ENCODE data around the gene AP2M1.

GRCh38 chr3:184164648-184165330 is 9.9 kb upstream of the AP2M1 start:
- TF ChIP-seq POLR2AphosphoS5 (IDR thresholded peaks at IDR 0.05; ENCODE audit: low read depth, low read length), result no peak
- TF ChIP-seq EP300 (IDR thresholded peaks at IDR 0.05; ENCODE audit: borderline replicate concordance in 1 of 2, low read depth in 1 of 2, low read length in 1 of 2), result no peak
- TF ChIP-seq RAD21 (IDR thresholded peaks at IDR 0.05; ENCODE audit: low read length), result no peak
- TF ChIP-seq YY1 (IDR thresholded peaks at IDR 0.05; ENCODE audit: low read depth), result no peak
- TF ChIP-seq CTCF (IDR thresholded peaks at IDR 0.05), result no peak
- no peak for TF ChIP-seq TAF1 (IDR thresholded peaks at IDR 0.05; ENCODE audit: borderline replicate concordance, low read depth, low read length)
- TF ChIP-seq MAX (IDR thresholded peaks at IDR 0.05; ENCODE audit: low read depth), result no peak
- TF ChIP-seq FOSL2 (IDR thresholded peaks at IDR 0.05; ENCODE audit: borderline replicate concordance, low read depth), result no peak
- no peak for TF ChIP-seq EZH2phosphoT487 (IDR thresholded peaks at IDR 0.05; ENCODE audit: borderline replicate concordance, low read depth)
- TF ChIP-seq TEAD4 (IDR thresholded peaks at IDR 0.05; ENCODE audit: borderline replicate concordance, insufficient read depth), result no peak
- TF ChIP-seq, protein P1, sequence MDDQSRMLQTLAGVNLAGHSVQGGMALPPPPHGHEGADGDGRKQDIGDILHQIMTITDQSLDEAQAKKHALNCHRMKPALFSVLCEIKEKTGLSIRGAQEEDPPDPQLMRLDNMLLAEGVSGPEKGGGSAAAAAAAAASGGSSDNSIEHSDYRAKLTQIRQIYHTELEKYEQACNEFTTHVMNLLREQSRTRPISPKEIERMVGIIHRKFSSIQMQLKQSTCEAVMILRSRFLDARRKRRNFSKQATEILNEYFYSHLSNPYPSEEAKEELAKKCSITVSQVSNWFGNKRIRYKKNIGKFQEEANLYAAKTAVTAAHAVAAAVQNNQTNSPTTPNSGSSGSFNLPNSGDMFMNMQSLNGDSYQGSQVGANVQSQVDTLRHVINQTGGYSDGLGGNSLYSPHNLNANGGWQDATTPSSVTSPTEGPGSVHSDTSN (IDR thresholded peaks at IDR 0.05), result no peak

Measured in SK-N-SH (cell line).